GM23248 (cell line): ENCODE measurements around the gene ATOSB. TPM values are rescaled to one million over a fixed set of nuclear protein-coding genes. Genes with fewer than 3 reads are reported as not detected.
"Not testable (repeated sequence)": the region's sequence is repeated elsewhere in the genome, so short reads cannot be mapped to it uniquely, and the experiment has no call there.

Source experiments
- DNase-seq: peaks from one replicate; pipeline ENCODE4 v3.0.0-alpha.2; 2015
- H2AFZ ChIP-seq: fragments of 200-600 bp; sonication (generic); 2 replicates; pipeline ENCODE4 v1.6.1; 2016; ENCODE audit warnings: antibody characterized with exemption
- H3F3A ChIP-seq: fragments of 200-600 bp; sonication (generic); 2 replicates; pipeline ENCODE4 v1.6.1; 2016; ENCODE audit warnings: mild to moderate bottlenecking, antibody characterized with exemption, mixed run types; ENCODE audit not compliant: insufficient read depth
- H3K27ac ChIP-seq: fragments of 200-600 bp; sonication (generic); 2 replicates; pipeline ENCODE4 v1.5.1; 2016; ENCODE audit warnings: mild to moderate bottlenecking
- H3K27me3 ChIP-seq: fragments of 200-600 bp; sonication (generic); replicated peaks from 2 replicates; pipeline ENCODE4 v1.6.1; 2016; ENCODE audit warnings: mild to moderate bottlenecking; ENCODE audit not compliant: insufficient read depth
- H3K36me3 ChIP-seq: fragments of 200-600 bp; sonication (generic); 2 replicates; pipeline ENCODE4 v1.6.1; 2016; ENCODE audit warnings: low read depth, mild to moderate bottlenecking
- H3K4me1 ChIP-seq: fragments of 200-600 bp; sonication (generic); 2 replicates; pipeline ENCODE4 v1.6.1; 2016; ENCODE audit warnings: mild to moderate bottlenecking; ENCODE audit not compliant: insufficient read depth
- H3K4me2 ChIP-seq: fragments of 200-600 bp; sonication (generic); one replicate; pipeline ENCODE4 v1.6.1; 2016; ENCODE audit warnings: mild to moderate bottlenecking; ENCODE audit not compliant: unreplicated experiment
- H3K4me3 ChIP-seq: fragments of 200-600 bp; sonication (generic); 2 replicates; pipeline ENCODE4 v1.5.1; 2016; ENCODE audit warnings: mild to moderate bottlenecking
- H3K79me2 ChIP-seq: fragments of 200-600 bp; sonication (generic); 2 replicates; pipeline ENCODE4 v1.6.1; 2016; ENCODE audit warnings: mild to moderate bottlenecking; ENCODE audit not compliant: insufficient read depth
- H3K9ac ChIP-seq: fragments of 200-600 bp; sonication (generic); 2 replicates; pipeline ENCODE4 v1.6.1; 2016; ENCODE audit warnings: mild to moderate bottlenecking
- H3K9me2 ChIP-seq: fragments of 200-600 bp; sonication (generic); 2 replicates; pipeline ENCODE4 v1.6.1; 2016; ENCODE audit warnings: mixed run types, mild to moderate bottlenecking, moderate library complexity; ENCODE audit not compliant: insufficient read depth
- H3K9me3 ChIP-seq: fragments of 200-600 bp; sonication (generic); one replicate; pipeline ENCODE4 v1.6.1; 2017; ENCODE audit warnings: low read depth
- H4K20me1 ChIP-seq: fragments of 200-600 bp; sonication (generic); 2 replicates; pipeline ENCODE4 v1.6.0; 2016; ENCODE audit not compliant: insufficient read depth
- EZH2 ChIP-seq: fragments of 200-600 bp; sonication (generic); IDR thresholded peaks from 2 replicates; pipeline ENCODE4 v1.6.1; 2018; ENCODE audit warnings: antibody characterized with exemption, mild to moderate bottlenecking; ENCODE audit not compliant: insufficient read depth, poor library complexity, severe bottlenecking
- EZH2phosphoT487 ChIP-seq: fragments of 200-600 bp; sonication (generic); IDR thresholded peaks from 2 replicates; pipeline ENCODE4 v1.6.1; 2018; ENCODE audit warnings: antibody characterized with exemption, moderate library complexity, mild to moderate bottlenecking, low read depth; ENCODE audit not compliant: insufficient read depth
- WGBS, 2 experiments: methylation state at CpG; one replicate each; pipeline ENCODE4 v1.1.6; 2015 to 2017; ENCODE audit warnings: low lambda C conversion rate in 2 of 2, low coverage in 1 of 2; ENCODE audit errors: missing lambda C conversion rate in 2 of 2; 5-methylcytosine and 5-hydroxymethylcytosine counted together
- in situ Hi-C: fragments of 300-500 bp; cut with MboI; formaldehyde crosslinking; loops from 2 replicates; pipeline ENCODE4 v1.15.0; 2020
- polyA plus RNA-seq: library from polyadenylated mRNA; unstranded; fragments of >200 nt; fragmentation: Nextera tagmentation; extraction: Ambion mirVana; gene quantifications from 2 replicates; pipeline ENCODE4 v1.2.1, GENCODE V29; 2016
- total RNA-seq: library from RNA; depleted of rRNA; stranded (reverse); fragments of >200 nt; shearing (Covaris generic); gene quantifications from 2 replicates; pipeline ENCODE4 v1.2.3, GENCODE V29; 2014

The ATOSB gene
- total and polyA plus RNA-seq, 2 experiments from 2014 or later = 30.5 to 50.4 TPM

DNA sequence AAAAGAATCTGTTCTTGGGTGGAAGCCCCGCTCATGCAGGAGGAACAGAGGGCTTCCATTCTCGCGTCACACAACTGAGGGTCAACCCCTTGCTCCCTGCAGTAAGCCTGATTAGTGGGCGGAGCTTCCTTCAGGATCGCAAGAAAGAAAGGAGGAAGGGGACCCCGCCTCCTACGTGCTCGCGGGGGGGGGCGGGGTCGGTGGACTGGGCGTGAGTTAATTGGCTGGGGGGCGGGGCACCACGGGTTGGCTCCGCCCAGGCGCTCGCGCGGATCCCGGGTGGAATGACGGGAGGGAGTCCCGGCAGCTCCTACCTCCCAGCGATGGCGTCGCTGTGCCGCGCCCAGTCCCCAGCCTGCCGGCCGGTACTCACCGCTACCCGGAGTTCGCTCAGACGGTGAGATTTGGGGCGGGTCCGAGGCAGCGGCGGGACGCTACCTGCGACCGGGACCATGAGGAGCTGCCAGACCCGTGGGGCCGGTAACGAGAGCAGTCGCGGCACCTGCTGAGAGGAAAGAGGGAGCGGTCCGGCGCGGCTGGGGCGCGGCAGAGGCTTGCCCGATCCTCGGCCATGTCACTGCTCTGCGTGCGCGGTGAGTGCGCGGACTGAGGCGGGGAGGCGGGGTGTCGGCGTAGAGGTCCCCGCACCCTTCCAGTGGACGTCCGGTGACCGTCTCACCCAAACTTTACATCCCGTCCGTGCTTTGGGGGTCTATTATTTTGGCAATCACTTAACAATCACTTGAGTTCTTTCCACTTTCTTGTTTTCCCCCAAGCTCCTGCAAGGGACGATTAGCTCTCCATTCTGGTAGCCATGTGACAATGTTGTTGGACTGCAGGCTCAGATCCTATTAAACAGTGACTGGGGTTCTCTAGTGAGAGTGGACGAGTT is 46.3 kb upstream of the ATOSB start, which contains the start of gene UNC13B:
TSS of gene UNC13B (plus strand) at position 297 of the 892 bp plus-strand sequence. CDS start at position 572, 275 bp downstream.
- Histone ChIP-seq H3K4me3 (peak within 1 kb of the TSS; percentile 86), H3K27me3 (no peaks in the 10 kb centered on the region), H3K27ac (peak within 1 kb of the TSS; percentile 53), H3K9me3 (no peaks in the 10 kb centered on the region), H3K9me2 (no peaks in the 10 kb centered on the region), H3K4me1 (no peaks in the 10 kb centered on the region), H3F3A (0 out of 2 replicates have a peak, but pooled peaks cover 8% of the 10 kb centered on the region), H3K79me2 (no peaks in the 10 kb centered on the region), H3K36me3 (no peaks in the 10 kb centered on the region), H3K4me2 (peak within 1 kb of the TSS; percentile 77), H4K20me1 (no peaks in the 10 kb centered on the region; the same call in 1 of the 2 replicates), H3K9ac (peak within 1 kb of the TSS; percentile 78), H2AFZ (peak within 1 kb of the TSS; percentile 95)
- DNase-seq = peak; percentile 97
- in situ Hi-C loops = no loop called here
- TF ChIP-seq EZH2 = no peak
- TF ChIP-seq EZH2phosphoT487 = no peak
- 1 to 2% methylated on average over 52 to 68 of the region's 70 CpGs for WGBS, 2 experiments

DNA sequence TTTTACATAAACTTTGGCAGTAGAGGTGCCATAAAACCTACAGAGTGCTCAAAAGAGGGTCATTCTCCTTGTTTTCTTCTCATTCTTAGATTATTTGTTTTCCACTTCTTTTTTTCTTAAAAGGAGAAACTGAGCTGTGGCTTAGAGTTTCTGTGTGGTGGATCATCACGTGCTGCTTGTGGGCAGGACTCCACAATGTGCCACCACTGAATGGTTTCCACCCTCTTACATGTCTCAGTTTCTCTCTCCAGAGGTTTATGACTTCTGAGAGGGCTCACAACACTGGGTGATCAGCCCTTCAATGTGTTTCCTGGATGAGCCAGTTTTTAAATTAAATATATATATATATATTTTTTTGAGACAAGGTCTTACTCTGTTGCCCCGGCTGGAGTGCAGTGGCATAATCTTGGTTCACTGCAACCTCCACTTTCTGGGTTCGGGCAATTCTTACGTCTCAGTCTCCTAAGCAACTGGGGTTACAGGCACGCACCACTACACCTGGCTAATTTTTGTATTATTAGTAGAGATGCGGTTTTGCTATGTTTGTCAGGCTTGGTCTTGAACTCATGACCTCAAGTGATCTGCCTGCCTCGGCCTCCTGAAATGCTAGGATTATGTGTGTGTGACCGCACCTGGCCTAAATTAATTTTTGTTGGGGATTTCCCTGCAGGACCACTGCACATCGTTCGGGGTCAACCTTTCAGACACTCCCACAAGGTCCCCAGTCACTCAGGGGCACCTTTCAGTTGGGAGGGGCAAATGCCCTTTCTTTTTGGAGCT is 43.0 kb upstream of the ATOSB start:
- DNase-seq = no peak
- H2AFZ ChIP-seq = no peak overlapping the region
- no peaks in the 10 kb centered on the region for H3K4me1 ChIP-seq
- TF ChIP-seq EZH2phosphoT487 (no peak), EZH2 (no peak)
- H3K4me3 ChIP-seq = no peak overlapping the region
- H4K20me1 ChIP-seq = no peaks in the 10 kb centered on the region
- no peaks in the 10 kb centered on the region for H3K9me3 ChIP-seq
- H3K27me3 ChIP-seq = no peaks in the 10 kb centered on the region
- H3K79me2 ChIP-seq = no peaks in the 10 kb centered on the region
- 66 to 67% methylated on average over 10 of the region's 10 CpGs for WGBS, 2 experiments
- no peak overlapping the region for H3K4me2 ChIP-seq
- in situ Hi-C loops = no loop called here
- 0 out of 2 replicates have a peak, but pooled peaks cover 4% of the 10 kb centered on the region for H3F3A ChIP-seq
- H3K36me3 ChIP-seq = no peaks in the 10 kb centered on the region
- H3K27ac ChIP-seq = no peak overlapping the region
- no peaks in the 10 kb centered on the region for H3K9me2 ChIP-seq
- H3K9ac ChIP-seq = no peak overlapping the region

DNA sequence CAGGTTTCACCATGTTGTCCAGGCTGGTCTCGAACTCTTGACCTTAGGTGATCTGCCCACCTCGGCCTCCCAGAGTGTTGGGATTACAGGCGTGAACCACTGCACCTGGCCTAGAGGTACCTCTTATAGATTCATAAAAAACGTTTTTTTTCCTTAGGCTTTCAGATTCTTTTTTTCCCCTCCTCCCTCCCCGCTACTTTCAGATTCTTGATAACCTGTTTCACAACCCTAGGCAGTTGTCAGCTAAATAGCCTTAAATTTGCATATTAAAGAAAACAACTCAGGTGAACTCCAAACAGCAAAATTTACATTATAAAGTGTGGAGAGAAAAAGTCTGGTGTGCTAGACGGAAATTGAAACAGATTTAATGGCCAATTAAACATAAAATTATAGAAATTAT is 42.2 kb upstream of the ATOSB start:
- H3K36me3 ChIP-seq, H3K79me2 ChIP-seq, H3K9me3 ChIP-seq, H4K20me1 ChIP-seq, H3K4me2 ChIP-seq, H3F3A ChIP-seq, H3K4me1 ChIP-seq, H3K9ac ChIP-seq, H2AFZ ChIP-seq, in situ Hi-C loops, DNase-seq, H3K27ac ChIP-seq, H3K9me2 ChIP-seq, H3K27me3 ChIP-seq, H3K4me3 ChIP-seq: not testable (repeated sequence)
- 39 to 48% methylated on average over 6 of the region's 6 CpGs for WGBS, 2 experiments

DNA sequence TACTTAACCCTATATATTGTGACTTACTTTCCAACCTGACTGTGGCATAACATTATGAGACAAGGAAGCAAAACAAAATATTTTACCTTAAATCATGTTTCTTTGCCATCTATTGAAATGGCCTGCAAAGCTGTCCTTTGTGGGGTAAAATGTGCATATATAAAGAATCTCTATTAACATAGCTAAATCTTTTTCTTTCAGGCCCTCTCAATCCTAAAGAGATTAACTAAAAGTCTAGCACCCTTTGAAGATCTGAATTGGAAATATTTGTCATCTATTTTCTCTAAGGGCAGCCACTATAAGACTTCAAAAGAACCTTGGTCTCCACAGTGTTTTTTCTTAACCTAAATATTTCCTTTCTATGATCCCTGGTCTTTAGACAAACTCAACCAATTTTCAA is 41.1 kb upstream of the ATOSB start:
- H3K9me2 ChIP-seq = no peaks in the 10 kb centered on the region
- H3F3A ChIP-seq = no peaks in the 10 kb centered on the region
- H3K27me3 ChIP-seq = no peaks in the 10 kb centered on the region
- TF ChIP-seq EZH2 (no peak), EZH2phosphoT487 (no peak)
- H3K4me1 ChIP-seq = no peaks in the 10 kb centered on the region
- H2AFZ ChIP-seq = no peak overlapping the region
- no peaks in the 10 kb centered on the region for H4K20me1 ChIP-seq
- H3K4me2 ChIP-seq = no peak overlapping the region
- no peaks in the 10 kb centered on the region for H3K36me3 ChIP-seq
- H3K9ac ChIP-seq = no peak overlapping the region
- H3K4me3 ChIP-seq = no peak overlapping the region
- no peaks in the 10 kb centered on the region for H3K9me3 ChIP-seq
- H3K27ac ChIP-seq = no peak overlapping the region
- DNase-seq = no peak
- in situ Hi-C loops = no loop called here
- no peaks in the 10 kb centered on the region for H3K79me2 ChIP-seq
